Measurements from ENCODE around the gene HIGD1A. TPM values are rescaled to one million over a fixed set of nuclear protein-coding genes. Genes with fewer than 3 reads are reported as not detected.

HIGD1A gene
- polyA plus RNA-seq, 3 donors from 2014 or later: 111 to 204 (median 159) TPM

DNA sequence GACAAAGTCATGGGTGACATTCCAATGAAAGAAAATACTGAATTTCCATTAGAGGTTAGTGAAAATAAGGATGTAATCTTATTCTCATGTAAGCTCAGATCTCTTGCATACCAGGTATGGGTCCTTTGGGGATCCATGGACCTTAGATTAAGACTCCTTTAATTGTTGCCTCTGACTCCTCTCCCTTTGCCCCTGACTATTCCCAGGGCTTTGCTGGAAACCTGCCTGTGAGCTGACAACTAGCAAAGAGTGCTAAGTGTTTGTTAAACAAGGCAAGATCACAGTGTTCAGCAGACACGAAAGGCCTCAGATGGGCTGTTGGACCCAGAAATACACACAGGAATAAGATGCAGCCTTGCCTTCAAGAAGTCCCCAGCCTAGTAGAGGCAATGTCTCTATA lies 37.0 kb upstream of the HIGD1A start:
- DNase-seq: no peak
- Mint-ChIP-seq H3K27ac (peak overlapping the region in 1 of 6 donors; percentile 47), H3K36me3 (no peaks in the 10 kb centered on the region), H3K4me1 (peaks cover 2 to 6% of the 10 kb centered on the region in 2 donors), H3K4me3 (no peak overlapping the region), H3K9me3 (no peaks in the 10 kb centered on the region), H3K27me3 (ENCODE audit: low read depth in 3 of 3) (peaks cover 2 to 3% (median 3%) of the 10 kb centered on the region in 3 donors)

DNA sequence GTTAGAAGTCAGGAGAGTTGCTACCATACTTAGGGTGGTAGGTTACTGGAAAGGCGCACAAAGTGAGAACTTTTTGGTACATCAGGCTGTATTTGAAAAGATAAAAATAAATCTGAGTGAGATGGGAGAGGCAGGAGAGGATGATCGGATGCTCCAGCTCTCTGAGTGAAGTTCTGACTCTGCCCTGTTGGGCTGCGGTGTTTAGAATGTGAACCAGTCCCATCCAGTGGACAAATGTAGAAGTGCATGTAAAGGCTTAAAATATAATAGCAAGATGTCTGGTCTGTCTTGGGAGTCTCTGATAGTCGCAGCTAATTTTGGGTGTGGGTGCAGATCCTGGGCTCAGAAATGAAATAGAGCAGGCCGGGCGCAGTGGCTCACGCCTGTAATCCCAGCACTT lies 35.3 kb upstream of the HIGD1A start:
- peak; percentile 30 to 44 (median 38) for DNase-seq
- no peak overlapping the region for H3K4me3 Mint-ChIP-seq
- no peaks in the 10 kb centered on the region for H3K4me1 Mint-ChIP-seq
- no peak overlapping the region for H3K27ac Mint-ChIP-seq
- no peaks in the 10 kb centered on the region for H3K36me3 Mint-ChIP-seq
- H3K27me3 Mint-ChIP-seq (ENCODE audit: low read depth in 3 of 3): peaks cover 2 to 5% (median 3%) of the 10 kb centered on the region in 3 donors
- no peaks in the 10 kb centered on the region for H3K9me3 Mint-ChIP-seq

DNA sequence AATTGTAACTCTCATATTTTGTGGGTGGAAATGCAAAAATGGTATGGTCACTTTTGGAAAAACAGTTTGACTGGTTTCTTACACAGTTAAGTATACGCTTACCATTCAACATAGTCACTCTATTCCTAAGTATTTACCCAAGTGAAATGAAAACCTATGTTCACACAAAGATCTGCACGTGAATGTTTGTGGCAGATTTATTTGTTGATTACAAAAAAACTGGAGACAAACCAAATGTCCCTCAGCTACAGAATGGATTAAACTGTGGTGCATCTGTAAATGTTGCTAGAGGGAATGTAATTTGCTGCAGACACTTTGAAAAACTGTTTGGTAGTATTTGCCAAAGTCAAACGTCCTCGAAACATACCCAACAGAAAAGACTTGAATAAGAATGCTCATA lies 34.3 kb upstream of the HIGD1A start:
- H3K36me3 Mint-ChIP-seq: no peaks in the 10 kb centered on the region
- no peaks in the 10 kb centered on the region for H3K4me1 Mint-ChIP-seq
- no peak overlapping the region for H3K4me3 Mint-ChIP-seq
- H3K27ac Mint-ChIP-seq: no peak overlapping the region
- H3K9me3 Mint-ChIP-seq: no peaks in the 10 kb centered on the region
- peaks cover 2 to 5% (median 3%) of the 10 kb centered on the region in 3 donors for H3K27me3 Mint-ChIP-seq (ENCODE audit: low read depth in 3 of 3)
- no peak for DNase-seq

DNA sequence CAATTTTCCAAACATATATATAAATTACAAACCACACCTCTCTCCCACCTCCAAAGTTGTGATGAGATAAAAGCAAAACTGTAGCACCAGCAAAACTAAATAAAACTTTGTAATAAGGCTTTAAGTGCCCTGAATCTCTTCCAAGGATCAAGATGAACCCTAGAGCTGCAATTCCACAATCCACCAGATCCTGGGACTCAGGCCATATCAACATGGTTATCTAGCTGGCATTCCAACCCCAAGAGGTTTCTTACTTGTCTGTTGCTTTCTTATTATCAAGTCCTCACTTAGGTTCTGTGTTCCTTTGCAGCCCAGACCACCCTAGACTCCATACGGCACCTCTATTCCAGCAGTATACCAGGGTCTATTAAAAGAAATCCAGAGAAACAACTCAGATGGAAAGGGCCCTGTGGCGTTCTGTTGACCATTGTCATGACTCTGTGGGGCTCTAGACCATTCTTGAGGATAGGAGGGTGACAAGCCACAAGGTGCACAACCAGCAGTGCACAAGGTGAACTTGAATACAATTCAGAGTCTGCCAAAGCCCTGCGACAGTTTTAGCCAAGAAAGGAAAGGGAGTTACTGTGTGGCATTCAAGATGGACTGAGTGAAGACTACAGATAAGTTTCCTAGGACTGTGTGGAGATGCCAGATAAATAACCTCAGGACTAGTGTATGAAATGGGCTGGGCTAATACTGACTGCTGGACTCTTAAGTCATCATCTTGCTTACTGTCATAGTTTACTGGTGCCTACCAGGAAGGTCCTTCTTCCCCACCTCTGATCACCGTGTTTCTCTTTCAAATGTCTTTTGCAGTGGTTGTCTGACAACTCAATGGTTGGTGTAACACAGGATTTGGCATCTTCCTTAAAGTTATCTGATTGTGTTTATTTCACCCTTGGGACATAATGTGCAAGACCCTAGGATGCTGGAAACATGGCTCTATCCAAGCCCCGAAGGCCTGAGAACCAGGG lies 32.1 kb upstream of the HIGD1A start:
- H3K36me3 Mint-ChIP-seq: no peaks in the 10 kb centered on the region
- H3K4me1 Mint-ChIP-seq: peaks cover 3 to 4% of the 10 kb centered on the region in 2 donors
- H3K27ac Mint-ChIP-seq: no peak overlapping the region
- peaks cover 0 to 5% (median 3%) of the 10 kb centered on the region in 3 donors for H3K27me3 Mint-ChIP-seq (ENCODE audit: low read depth in 3 of 3)
- H3K4me3 Mint-ChIP-seq: no peak overlapping the region
- H3K9me3 Mint-ChIP-seq: no peaks in the 10 kb centered on the region
- DNase-seq: no peak

DNA sequence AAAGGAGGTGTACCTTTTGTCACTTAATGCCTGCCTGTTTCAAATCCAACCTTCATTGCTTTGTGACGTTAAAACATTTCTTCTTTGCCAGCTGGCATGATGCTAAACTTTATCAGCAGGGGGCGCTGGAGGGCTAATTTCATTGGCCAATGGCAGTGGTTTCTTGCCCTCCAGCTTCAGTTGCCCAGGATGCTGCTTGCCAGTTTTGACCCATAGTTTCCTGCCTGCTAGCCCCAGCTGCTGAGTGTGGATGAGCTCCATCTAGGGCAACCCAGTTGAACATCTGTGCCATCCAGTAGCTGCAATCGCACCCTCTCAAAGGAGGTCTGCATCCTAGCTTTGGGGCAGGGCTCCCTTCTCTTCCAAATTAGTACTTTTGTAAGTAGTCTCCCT lies 27.0 kb upstream of the HIGD1A start:
- H3K9me3 Mint-ChIP-seq: no peaks in the 10 kb centered on the region
- H3K36me3 Mint-ChIP-seq: no peaks in the 10 kb centered on the region
- H3K27me3 Mint-ChIP-seq (ENCODE audit: low read depth in 3 of 3): peaks cover 0 to 5% (median 0%) of the 10 kb centered on the region in 3 donors
- H3K4me1 Mint-ChIP-seq: peaks cover 6 to 12% of the 10 kb centered on the region in 2 donors
- H3K27ac Mint-ChIP-seq: peak overlapping the region in 1 of 6 donors; percentile 14
- H3K4me3 Mint-ChIP-seq: no peak overlapping the region
- DNase-seq: peak; percentile 74 to 76 (median 75)

DNA sequence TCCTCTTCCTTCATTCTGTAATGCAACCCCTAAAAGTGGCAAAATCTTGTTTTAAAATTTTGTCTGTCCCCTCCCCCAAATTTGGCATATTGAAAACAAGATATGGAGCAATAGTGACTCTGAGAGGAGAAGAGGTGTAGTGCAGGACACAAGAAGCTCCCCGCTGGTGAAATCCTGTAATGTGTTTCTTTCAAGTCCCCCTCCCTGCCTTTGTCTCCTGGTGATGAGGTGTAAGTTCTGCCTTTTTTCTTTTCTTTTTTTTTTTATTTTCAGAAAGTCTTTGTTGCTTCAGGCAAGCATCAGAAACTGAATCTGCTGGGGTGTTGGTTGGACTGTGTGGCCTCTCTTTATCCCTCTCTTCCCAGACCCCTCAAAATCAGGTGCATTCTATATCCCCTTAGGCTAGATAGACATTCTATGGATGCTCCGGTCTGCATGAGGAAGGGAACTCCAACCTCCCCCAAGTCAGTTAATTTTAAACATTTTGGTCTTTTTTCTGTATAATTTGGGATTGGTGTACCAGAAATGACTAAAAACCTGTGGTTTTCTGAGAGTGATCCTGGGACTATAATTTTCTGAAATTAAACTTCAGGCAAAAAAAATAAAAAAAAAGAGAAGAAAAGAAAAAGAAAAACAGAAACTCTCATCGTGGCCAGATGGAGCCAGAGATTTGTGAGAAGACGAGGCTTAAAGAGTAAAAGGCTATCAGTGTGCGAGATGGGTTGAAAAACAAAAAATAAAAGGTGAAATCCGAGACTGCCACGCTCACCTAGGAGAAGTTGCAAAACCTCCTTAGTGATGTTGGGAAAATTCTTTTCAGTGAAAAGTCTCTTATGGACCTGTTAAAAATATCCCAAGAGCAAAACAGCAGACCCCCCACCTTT lies 26.4 kb upstream of the HIGD1A start:
- no peak overlapping the region for H3K4me3 Mint-ChIP-seq
- H3K27me3 Mint-ChIP-seq (ENCODE audit: low read depth in 3 of 3): peaks cover 0 to 5% (median 4%) of the 10 kb centered on the region in 3 donors
- H3K36me3 Mint-ChIP-seq: no peaks in the 10 kb centered on the region
- H3K4me1 Mint-ChIP-seq: peaks cover 6 to 12% of the 10 kb centered on the region in 2 donors
- H3K27ac Mint-ChIP-seq: no peak overlapping the region
- DNase-seq: no peak
- H3K9me3 Mint-ChIP-seq: no peaks in the 10 kb centered on the region

DNA sequence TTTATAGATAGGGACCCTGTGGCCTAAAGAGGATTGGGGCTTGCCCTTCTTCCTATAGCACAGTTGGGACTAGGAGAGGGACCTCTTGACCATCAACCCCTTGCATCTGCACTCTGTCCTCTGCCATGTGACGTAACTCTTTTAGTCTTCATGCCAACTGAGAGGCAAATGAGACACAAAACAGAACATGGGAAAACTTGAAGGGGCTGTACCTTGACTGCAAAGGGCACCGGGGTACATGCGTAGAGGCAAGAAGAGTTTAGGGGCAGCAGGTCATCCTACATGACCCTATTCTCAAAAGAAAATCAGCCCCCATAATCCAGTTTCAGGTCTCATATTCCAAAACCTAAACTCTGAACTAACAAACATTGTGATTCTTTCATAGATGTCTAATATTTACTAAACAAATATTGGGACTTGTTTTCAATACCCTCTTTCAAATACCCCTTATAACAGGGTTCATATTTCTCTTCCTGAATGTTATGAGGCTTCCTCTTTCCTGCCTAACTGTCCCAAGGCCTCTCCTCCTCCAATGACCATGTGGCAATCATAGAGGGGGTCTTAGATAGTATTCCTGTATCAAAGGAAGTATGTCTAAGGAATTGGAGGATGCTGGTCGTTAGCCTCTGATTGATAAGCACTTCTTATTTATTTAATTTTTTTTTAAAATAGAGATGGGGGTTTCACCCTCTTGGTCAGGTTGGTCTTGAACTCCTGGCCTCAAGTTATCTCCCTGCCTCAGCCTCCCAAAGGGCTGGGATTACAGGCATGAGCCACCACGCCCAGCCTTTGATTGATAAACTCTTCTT lies 25.5 kb upstream of the HIGD1A start:
- Mint-ChIP-seq H3K27ac (no peak overlapping the region), H3K27me3 (ENCODE audit: low read depth in 3 of 3) (peaks cover 0 to 5% (median 4%) of the 10 kb centered on the region in 3 donors), H3K4me1 (peaks cover 6 to 12% of the 10 kb centered on the region in 2 donors), H3K9me3 (no peaks in the 10 kb centered on the region), H3K36me3 (no peaks in the 10 kb centered on the region), H3K4me3 (no peak overlapping the region)
- no peak for DNase-seq

DNA sequence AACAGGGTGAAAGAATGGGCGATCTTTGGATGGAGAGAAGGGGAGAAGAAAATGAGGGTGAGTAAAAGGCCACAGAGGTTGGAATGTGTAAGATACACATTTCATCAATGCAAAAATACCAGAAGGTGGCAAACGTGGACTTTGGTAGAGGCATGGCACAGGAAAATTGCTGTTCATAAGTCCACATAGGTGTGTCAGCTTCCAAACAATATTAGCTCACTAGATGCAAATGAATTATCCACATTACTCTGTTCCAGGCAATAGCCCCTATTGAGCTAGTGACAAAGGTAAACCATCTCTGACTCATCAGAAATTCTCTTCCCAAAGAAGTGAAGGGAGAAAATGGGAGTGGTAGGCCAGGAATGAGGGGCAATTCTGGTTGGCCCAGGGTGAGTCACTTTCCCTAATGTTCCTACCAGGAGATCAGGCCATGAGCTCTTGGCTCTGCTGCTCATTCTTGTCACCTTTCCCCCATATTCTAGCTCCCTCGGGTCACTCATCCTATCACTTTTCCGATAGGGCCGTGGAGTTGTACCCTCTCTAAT lies 24.9 kb upstream of the HIGD1A start:
- Mint-ChIP-seq H3K27ac (no peak overlapping the region), H3K27me3 (ENCODE audit: low read depth in 3 of 3) (peaks cover 0 to 5% (median 4%) of the 10 kb centered on the region in 3 donors), H3K4me1 (peaks cover 6 to 12% of the 10 kb centered on the region in 2 donors), H3K9me3 (no peaks in the 10 kb centered on the region), H3K36me3 (no peaks in the 10 kb centered on the region), H3K4me3 (no peak overlapping the region)
- DNase-seq: no peak

DNA sequence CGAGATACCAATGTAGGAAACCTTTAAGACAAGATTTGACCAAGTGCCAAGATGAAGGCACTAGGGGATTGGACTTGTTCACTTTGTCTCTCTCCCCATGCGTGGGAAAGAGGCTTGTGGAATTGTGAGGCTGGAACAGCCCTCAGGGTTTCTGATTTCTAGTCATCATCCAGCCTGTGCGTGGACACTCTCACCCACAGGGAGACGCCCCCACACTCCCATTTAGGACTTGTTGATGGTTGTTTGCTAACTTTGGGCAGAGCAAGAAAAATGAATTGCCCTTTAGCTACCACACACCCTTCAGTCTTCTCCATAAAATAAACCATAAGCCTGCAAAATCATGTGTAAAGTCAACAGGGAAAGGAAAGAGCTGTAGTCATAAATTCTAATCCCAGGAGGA lies 23.4 kb upstream of the HIGD1A start:
- DNase-seq: no peak
- Mint-ChIP-seq H3K27me3 (ENCODE audit: low read depth in 3 of 3) (peaks cover 0 to 8% (median 5%) of the 10 kb centered on the region in 3 donors), H3K27ac (no peak overlapping the region), H3K9me3 (no peaks in the 10 kb centered on the region), H3K4me3 (no peak overlapping the region), H3K36me3 (no peaks in the 10 kb centered on the region), H3K4me1 (peaks cover 6 to 12% of the 10 kb centered on the region in 2 donors)

DNA sequence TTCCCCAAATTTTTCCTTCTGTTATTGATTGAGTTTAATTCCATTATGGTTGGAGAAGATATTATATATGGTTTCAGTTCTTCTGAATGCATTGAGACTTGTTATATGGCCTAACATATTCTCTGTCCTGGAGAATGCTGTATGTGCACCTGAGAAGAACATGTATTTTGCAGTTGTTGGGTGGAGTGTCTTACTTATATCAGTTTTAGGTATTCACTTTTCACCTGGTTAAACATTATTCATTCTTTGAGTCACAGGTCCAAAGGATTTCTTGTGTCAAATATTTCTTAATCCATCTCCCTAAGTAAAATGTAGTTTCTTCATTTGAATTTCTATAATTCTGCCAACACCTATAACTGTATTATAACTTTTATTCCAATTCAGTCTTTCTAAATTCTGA lies 22.7 kb upstream of the HIGD1A start:
- Mint-ChIP-seq H3K36me3 (no peaks in the 10 kb centered on the region), H3K27me3 (ENCODE audit: low read depth in 3 of 3) (peaks cover 0 to 8% (median 5%) of the 10 kb centered on the region in 3 donors), H3K4me3 (no peak overlapping the region), H3K27ac (no peak overlapping the region), H3K4me1 (peaks cover 6 to 12% of the 10 kb centered on the region in 2 donors), H3K9me3 (no peaks in the 10 kb centered on the region)
- DNase-seq: no peak

DNA sequence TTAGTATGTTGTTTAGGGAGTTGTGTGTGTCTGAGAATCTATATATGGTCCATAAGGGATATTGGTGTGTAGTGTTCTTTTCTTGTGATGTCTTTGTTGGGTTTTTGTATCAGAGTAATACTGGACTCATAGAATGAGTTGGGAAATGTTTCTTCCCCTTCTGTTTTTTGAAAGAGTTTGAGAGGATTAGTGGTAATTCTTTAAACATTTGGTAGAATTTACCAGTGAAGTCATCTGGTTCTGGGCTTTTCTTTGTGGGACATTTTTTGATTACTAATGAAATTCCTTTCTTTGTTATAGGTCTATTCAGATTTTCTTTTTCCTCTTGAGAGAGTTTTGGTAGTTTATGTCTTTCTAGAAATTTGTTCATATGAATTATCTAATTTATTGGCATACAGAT lies 21.9 kb upstream of the HIGD1A start:
- no peak overlapping the region for H3K27ac Mint-ChIP-seq
- no peak overlapping the region for H3K4me3 Mint-ChIP-seq
- H3K27me3 Mint-ChIP-seq (ENCODE audit: low read depth in 3 of 3): peaks cover 0 to 8% (median 5%) of the 10 kb centered on the region in 3 donors
- no peak for DNase-seq
- H3K36me3 Mint-ChIP-seq: no peaks in the 10 kb centered on the region
- peaks cover 0 to 5% of the 10 kb centered on the region in 2 donors for H3K4me1 Mint-ChIP-seq
- H3K9me3 Mint-ChIP-seq: no peaks in the 10 kb centered on the region

DNA sequence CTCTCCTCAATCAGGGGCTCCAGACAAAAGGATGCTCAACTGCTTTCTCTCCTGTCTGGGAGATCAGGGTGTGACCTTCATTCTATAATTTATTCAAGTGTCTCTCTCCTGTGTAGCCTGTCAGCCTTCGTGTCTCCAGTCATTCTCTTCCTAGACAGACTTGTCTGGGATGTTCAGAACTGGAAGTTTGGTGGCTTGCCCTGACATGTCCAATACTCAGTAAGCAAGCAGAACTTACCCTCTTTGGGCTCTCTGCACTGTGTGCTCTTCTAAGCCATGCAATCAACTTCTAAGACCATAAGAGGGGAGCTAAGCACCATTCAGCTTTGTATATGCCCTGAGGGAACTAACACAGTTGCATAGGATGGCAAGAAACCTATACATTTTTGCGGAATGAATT lies 19.1 kb upstream of the HIGD1A start:
- no peaks in the 10 kb centered on the region for H3K36me3 Mint-ChIP-seq
- H3K4me3 Mint-ChIP-seq: no peak overlapping the region
- no peaks in the 10 kb centered on the region for H3K9me3 Mint-ChIP-seq
- DNase-seq: no peak
- no peak overlapping the region for H3K27ac Mint-ChIP-seq
- H3K4me1 Mint-ChIP-seq: no peaks in the 10 kb centered on the region
- peaks cover 0 to 8% (median 4%) of the 10 kb centered on the region in 3 donors for H3K27me3 Mint-ChIP-seq (ENCODE audit: low read depth in 3 of 3)

DNA sequence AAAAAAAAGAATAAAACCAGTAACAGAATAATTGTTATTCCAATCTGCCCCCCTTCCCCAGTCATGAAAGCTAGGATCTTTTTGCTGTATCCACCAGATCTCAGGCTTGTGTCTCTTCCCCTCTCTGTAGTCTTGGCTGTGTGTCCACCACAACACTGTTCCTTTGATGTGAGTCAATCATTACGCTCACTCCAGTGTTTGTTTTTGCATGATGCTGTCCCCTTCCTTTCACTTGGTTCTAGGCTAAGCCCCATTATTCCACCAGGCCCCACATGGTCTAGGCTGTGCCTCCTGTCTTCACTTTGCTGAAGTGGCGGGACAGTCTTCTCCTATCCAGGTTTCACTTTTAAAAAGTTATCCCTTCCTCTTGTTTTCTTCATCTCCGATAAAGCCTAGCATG lies 18.5 kb upstream of the HIGD1A start:
- no peak overlapping the region for H3K4me3 Mint-ChIP-seq
- H3K9me3 Mint-ChIP-seq: no peaks in the 10 kb centered on the region
- H3K27ac Mint-ChIP-seq: no peak overlapping the region
- H3K27me3 Mint-ChIP-seq (ENCODE audit: low read depth in 3 of 3): peaks cover 0 to 8% (median 4%) of the 10 kb centered on the region in 3 donors
- H3K36me3 Mint-ChIP-seq: no peaks in the 10 kb centered on the region
- no peak for DNase-seq
- H3K4me1 Mint-ChIP-seq: no peaks in the 10 kb centered on the region
